GM06990 (cell line): ENCODE data around the gene NFATC3.
"Not testable (repeated sequence)": the region's sequence is repeated elsewhere in the genome, so short reads cannot be mapped to it uniquely, and the experiment has no call there.

Experiments used
- DNase-seq: peaks from one replicate; pipeline ENCODE4 v3.0.0-alpha.2; 2011; ENCODE audit not compliant: insufficient read length; ENCODE audit errors: extremely low read depth
- H3K27me3 ChIP-seq: replicated peaks from 2 replicates; pipeline ENCODE4 v1.6.0; 2011; ENCODE audit warnings: low read length; ENCODE audit not compliant: control insufficient read depth, insufficient read depth
- H3K36me3 ChIP-seq: 2 replicates; pipeline ENCODE4 v1.5.1; 2011; ENCODE audit warnings: low read length; ENCODE audit not compliant: control insufficient read depth, insufficient read depth
- H3K4me3 ChIP-seq: replicated peaks from 2 replicates; pipeline ENCODE4 v1.5.1; 2011; ENCODE audit warnings: low read depth, mild to moderate bottlenecking, control low read depth, low read length
- CTCF ChIP-seq: IDR thresholded peaks from 2 replicates; pipeline ENCODE4 v1.5.1; 2011; ENCODE audit warnings: low read length, control low read depth, mild to moderate bottlenecking, inconsistent platforms; ENCODE audit not compliant: insufficient read depth, poor library complexity, severe bottlenecking

NFATC3 gene

GRCh38 chr16:68100488-68100887 lies 15.3 kb downstream of the NFATC3 start:
- H3K36me3 ChIP-seq, result no peaks in the 10 kb centered on the region
- no peaks in the 10 kb centered on the region for H3K27me3 ChIP-seq
- no peak for TF ChIP-seq CTCF
- no peak overlapping the region for H3K4me3 ChIP-seq
- no peak for DNase-seq

GRCh38 chr16:68105611-68106010 lies 20.4 kb downstream of the NFATC3 start:
- no peaks in the 10 kb centered on the region for H3K27me3 ChIP-seq
- DNase-seq, result no peak
- TF ChIP-seq CTCF, result no peak
- no peak overlapping the region for H3K4me3 ChIP-seq
- H3K36me3 ChIP-seq, result no peaks in the 10 kb centered on the region

- not testable (repeated sequence) for H3K4me3 ChIP-seq, H3K36me3 ChIP-seq, H3K27me3 ChIP-seq, DNase-seq
Measured at GRCh38 chr16:68107230-68107928, 22.2 kb downstream of the NFATC3 start.

- DNase-seq, H3K36me3 ChIP-seq, H3K27me3 ChIP-seq, H3K4me3 ChIP-seq: not testable (repeated sequence)
Measured at GRCh38 chr16:68109156-68109555, 24.0 kb downstream of the NFATC3 start.

GRCh38 chr16:68110611-68111010 lies 25.4 kb downstream of the NFATC3 start:
- not testable (repeated sequence) for H3K36me3 ChIP-seq, H3K4me3 ChIP-seq, DNase-seq, H3K27me3 ChIP-seq

GRCh38 chr16:68111379-68111778 lies 26.2 kb downstream of the NFATC3 start:
- Histone ChIP-seq H3K36me3 (no peaks in the 10 kb centered on the region), H3K27me3 (no peaks in the 10 kb centered on the region), H3K4me3 (no peak overlapping the region)
- DNase-seq, result no peak
- no peak for TF ChIP-seq CTCF

- H3K36me3 ChIP-seq, result no peaks in the 10 kb centered on the region
- no peaks in the 10 kb centered on the region for H3K27me3 ChIP-seq
- no peak for TF ChIP-seq CTCF
- no peak overlapping the region for H3K4me3 ChIP-seq
- DNase-seq, result no peak
Measured at GRCh38 chr16:68113059-68113761, 28.0 kb downstream of the NFATC3 start.
